Measurements from ENCODE around the gene MRI1.

DNA sequence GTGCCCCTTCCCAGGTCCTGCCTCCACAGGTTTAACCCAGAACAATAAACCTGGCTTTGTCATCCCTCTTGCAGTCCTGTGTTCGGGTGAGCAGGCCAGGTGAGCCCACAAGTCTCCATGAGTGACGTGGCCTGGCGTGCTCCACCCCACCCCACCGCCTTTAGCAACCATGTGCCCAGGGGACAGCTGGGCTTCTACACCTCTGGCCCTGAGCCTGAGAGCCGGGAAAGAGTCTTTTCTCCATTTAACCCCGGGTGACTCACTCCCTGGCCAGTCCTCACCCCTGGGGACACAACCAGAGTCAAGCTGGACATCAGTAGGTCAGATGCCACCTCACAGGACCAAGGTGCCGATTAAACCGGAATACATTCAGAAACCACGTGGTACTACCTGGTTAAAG, 14.1 kb downstream of the MRI1 start:
- TF ChIP-seq POLR2A (IDR thresholded peaks at IDR 0.05) (no peak), EP300 (IDR thresholded peaks at IDR 0.05) (no peak), POLR2AphosphoS5 (IDR thresholded peaks at IDR 0.05) (no peak)
- TF ChIP-seq, protein P1, sequence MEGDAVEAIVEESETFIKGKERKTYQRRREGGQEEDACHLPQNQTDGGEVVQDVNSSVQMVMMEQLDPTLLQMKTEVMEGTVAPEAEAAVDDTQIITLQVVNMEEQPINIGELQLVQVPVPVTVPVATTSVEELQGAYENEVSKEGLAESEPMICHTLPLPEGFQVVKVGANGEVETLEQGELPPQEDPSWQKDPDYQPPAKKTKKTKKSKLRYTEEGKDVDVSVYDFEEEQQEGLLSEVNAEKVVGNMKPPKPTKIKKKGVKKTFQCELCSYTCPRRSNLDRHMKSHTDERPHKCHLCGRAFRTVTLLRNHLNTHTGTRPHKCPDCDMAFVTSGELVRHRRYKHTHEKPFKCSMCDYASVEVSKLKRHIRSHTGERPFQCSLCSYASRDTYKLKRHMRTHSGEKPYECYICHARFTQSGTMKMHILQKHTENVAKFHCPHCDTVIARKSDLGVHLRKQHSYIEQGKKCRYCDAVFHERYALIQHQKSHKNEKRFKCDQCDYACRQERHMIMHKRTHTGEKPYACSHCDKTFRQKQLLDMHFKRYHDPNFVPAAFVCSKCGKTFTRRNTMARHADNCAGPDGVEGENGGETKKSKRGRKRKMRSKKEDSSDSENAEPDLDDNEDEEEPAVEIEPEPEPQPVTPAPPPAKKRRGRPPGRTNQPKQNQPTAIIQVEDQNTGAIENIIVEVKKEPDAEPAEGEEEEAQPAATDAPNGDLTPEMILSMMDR (IDR thresholded peaks at IDR 0.05), result no peak
